Activated CD8-positive, alpha-beta memory T cell treated with anti-CD3 and anti-CD28 coated beads for 24 hours (primary cell): Measurements from ENCODE around the gene MBP.

ENCODE experiments used
- DNase-seq: peaks from one replicate; pipeline ENCODE4 v3.0.0-alpha.2; 2020

The MBP gene

DNA sequence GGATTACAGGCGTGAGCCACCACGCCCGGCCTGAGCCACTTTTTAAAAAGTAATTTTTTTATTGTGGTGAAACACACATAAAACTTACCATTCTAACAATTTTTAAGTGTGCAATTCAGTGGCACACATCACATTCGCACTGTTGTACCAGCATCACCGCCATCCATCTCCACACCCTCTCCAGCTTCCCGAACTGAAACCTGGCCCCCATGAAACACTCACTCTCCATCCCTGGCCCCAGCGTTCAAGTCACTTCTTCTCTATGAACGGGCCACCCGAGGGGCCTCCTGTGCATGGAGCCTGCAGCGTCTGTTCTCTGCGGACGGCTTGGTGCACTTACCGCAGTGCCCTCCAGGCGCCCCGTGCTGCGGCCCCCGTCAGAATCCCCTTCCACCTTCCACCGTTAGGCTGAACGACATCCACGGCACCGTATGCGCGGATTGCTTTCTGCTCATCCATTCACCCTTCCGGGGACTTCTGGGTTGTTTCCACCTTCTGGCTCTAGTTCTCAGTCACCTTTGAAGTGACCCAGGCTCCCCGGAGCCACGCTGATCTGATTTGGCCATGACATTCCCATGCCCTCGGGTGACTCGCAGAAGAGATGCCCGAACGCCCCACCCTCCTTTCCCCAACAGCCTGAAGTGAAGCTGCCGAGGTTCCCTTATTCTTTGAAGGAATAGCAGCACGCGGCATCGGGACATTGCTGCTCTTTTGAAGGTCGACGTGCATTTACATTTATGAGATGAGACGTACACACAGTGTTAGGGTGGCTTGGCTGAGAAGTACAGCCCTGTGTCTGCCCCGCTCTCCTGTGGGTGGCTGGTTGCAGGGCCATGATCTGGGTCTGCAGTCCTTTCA, 134.4 kb downstream of the MBP start:
- no peak for DNase-seq

DNA sequence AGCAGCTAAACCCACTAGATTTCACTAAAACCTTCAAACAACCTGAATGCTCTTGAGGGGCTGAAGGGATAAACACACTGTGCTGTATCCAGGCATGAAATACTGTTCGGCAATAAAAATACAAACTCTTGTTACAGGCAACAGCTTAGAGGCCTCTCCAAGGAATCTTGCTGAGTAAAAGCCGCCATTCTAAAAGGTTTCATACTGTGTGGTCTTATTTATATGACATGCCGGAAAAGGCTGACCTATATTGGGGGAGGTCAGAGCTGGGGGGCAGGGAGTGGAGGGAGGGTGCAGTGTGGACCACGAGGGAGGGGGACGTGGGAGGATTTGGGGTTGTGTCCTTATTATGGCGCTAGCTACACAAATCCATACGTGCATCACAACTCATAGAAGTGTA, 136.2 kb downstream of the MBP start:
- no peak for DNase-seq

DNA sequence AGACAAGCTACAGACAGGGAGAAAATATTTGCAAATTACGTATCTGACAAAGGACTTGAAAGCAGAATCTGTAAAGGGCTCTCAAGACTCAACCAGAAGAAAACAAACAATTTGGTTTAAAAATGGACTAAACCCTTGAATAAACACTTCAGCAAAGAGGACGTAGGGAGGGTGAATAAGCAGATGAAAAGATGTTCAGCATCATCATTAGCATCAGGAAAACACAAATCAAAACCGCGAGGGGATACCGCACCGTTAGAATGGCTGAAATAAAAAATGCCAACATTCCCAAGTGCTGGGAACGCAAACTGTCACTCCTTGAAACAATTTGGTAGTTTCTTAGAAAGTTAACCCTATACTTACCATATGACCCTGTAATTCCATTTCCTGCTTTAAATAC, 136.7 kb downstream of the MBP start:
- no peak for DNase-seq

DNA sequence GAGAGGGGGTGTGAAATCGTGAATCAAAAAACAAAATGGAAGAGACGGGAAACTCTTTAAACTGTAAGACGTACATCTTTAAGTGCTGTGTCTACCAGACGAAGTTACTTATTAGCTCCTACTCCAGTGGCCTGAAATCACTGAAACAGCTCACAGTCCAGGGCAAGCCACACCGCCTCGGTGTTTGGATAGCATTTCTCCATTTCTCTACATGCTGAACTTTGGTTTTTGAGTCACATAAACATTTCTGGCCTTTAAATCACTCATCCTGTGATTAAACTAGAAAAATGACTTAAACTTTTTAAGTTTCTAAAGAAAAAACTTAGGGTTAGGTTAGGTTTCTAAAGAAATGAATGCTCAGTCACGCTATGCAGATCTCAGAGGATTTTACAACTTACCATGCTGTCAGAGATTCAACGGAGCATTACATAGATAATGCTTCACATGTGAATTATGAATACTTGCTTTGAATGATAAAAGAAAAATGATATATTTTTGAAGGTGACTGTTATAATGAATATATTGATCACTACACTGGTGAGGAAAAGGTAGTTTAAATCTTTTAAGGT, 138.4 kb downstream of the MBP start:
- DNase-seq, result no peak

DNA sequence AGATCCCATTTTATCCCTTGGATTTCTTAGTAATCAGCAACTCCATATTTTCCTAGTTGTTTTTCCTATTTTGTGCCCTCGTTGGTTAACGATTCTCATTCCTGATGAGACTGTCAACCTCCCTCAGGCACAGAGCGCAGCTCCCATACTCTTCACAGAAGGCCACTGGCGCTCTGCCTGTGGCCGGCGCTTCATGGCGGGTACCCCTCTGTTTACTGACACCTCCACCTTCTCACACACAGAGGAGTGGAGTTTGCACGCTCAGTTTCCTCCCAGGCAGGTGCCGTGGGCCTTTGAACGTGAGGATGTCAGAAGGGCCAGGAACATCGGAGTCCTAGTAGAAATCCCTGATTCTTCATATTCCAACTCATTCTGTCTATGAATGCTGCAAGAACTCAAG, 139.0 kb downstream of the MBP start:
- no peak for DNase-seq

DNA sequence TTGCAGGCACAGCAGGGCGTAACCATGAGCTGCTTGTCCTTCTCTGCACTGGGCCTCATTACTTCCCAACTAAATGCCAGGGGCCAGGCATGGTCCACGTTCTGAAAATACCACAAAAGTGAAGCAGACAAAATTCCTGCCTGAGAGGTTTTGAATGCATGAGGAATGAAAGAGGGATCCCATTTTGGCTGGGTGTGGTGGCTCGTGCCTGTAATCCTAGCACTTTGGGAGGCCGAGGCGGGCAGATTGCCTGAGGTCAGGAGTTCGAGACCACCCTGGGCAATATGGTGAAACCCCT, 139.5 kb downstream of the MBP start:
- no peak for DNase-seq

DNA sequence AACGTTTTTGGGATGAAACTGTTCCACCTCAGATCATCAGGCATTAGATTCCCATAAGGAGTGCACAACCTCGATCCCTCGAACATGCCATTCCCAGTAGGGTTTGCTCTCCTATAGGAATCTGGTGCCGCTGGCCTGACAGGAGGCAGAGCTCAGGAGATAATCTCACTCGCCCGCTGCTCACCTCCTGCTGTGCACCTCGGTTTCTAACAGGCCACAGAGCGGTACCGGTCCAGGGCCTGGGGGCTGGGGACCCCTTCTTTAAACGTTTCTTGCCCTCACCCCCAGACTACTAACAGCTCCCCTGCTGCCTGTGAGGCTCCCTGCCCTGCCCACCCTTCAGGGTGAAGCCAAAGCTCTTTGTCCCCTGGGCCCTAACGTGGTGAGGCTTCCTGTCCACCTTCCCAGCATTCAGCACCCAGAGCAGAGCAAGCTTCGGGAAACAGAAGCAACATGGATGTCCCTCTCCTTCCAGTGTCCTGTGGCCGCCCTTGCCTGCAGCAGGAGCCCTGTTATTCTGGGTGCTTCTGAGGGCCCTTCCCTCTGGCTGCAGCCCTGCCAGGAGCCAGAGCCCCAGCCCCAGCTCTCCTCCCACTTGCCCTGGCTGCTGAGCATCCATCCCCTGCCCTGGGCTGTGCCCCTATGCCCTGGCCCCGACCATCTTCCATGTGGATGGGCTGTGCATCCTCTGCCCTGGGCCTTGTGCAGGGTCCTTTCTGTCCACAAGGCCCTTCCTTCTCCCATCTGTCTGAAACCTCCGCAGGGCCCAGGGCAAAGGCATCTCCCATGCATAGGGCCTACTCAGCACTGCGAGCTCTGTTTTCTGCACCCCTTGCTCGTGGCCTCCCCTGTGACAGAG, 140.1 kb downstream of the MBP start:
- DNase-seq, result peak; percentile 48

DNA sequence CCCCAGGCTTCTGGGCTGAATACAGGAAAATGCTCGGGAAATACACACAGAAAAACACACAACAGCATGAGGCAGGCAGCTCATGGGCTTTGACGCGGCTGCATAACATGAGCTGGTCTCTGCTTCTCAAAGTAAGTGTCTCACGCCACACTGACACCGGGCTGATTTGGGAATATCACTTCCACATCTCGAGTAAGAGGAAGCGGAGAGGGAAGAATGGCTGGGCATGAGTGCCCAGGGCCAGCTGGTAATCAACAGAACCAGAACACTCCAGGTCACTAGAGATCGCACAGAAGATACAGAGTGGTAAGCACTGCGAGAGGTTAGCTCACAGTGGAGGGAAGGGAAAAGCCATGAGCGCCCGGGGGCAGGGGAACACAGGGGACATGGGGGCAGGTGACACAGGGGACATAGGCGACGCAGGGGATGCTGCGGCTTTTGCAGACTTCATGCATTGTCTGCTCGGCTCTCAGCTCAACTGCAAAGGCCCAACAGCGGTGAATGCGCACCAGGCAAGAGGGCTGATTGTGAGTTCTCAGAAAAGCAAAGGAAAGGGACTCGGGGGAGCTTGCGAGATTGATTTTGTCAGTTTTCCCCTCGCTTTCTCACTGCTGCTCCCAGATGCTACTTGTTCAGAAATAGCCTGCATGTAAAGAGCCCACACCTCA, 141.4 kb downstream of the MBP start:
- peak; percentile 38 for DNase-seq

DNA sequence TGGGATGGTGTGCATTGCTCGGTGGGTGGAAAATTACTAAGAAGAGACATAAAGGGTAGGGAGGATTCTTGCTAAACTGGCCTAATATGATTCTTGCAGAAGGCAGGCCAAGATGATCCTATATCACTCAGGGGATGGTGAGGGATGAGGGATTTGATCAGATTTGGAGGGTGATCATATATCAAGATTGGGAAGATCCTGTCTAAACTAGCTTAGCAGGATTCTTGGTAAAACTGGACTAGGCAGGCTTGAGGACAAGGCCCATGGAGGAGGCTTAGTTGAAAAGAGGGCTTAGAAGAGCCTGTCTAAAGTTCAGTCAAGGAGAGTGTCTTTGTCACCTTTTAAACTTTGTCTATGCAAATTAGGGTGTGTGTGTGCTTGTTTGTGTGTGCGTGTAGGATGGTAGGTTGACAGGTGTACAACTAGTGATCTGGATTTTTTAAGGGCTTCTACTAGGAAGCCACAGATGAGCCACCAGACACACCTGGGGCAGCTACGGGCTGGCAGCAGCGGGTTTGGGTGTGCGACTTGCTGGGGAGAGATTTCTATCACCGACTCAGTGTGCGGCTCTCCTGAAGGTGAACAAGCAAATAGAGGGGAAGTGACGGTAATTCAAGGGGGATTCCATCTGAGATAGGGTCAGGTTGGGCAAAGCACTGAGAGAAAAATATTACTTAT, 142.1 kb downstream of the MBP start:
- DNase-seq, result peak; percentile 28

DNA sequence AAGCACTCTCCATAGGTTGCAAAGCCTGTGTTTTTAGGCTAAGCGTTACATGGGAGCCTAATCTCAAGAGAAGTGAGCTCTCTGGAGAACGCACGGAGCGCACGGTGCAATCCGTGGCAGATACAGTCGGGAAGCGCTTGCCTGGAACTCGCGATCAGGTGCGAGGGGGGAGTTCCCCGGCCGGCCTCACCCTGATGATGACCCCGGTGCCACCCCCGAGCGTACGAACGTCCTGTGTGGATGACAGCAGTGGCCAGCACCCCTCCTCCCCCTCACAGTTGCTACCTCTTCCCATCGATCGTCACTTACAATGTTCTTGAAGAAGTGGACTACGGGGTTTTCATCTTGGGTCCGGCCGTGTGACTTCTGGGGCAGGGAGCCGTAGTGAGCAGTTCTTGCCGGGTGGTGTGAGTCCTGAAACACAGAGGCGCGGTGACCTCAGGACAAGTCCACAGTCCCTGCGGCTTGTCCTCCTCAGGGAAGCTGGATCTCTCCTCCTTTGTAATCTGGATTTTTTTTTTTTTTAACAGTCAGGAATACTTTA, 142.9 kb downstream of the MBP start:
- peak; percentile 41 for DNase-seq

DNA sequence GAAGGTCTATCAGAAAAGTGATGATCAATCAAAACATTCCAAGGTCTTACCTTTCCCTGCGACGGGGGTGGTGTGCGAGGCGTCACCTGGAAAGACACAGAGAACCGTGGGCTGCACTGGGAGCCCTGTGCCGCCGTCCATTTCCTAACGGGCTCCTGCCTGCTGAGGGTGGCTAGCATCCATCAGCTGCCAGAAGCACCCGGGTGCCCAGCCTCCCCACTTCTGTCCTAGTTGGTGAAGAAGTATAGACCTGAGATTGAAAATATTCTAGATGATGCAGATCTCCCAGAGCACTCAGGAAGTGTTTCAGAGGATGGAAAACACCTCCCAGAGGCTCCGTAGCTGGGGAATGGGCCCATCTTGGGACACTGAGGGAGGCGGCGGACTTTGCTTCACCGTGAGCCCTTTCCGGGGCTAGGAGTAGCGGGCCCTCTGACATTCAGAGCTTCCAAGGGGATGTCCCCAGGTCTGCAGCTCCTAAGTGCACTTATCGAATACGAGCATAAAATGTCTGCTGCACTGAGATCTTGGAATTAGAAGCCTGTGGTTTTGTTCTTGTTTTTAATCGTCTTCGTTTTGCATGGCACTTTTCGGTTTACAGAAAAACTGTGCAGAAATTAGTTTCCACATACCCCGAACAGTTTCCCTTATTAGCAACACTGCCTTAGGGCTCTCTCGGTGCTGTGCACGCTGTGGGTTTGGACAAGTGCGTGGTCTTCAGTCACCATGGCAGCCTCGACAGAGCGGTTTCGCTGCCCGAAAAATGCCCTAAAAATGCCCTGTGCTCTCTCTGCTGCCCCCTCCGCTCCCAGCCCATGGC, 143.5 kb downstream of the MBP start:
- peak; percentile 17 for DNase-seq

DNA sequence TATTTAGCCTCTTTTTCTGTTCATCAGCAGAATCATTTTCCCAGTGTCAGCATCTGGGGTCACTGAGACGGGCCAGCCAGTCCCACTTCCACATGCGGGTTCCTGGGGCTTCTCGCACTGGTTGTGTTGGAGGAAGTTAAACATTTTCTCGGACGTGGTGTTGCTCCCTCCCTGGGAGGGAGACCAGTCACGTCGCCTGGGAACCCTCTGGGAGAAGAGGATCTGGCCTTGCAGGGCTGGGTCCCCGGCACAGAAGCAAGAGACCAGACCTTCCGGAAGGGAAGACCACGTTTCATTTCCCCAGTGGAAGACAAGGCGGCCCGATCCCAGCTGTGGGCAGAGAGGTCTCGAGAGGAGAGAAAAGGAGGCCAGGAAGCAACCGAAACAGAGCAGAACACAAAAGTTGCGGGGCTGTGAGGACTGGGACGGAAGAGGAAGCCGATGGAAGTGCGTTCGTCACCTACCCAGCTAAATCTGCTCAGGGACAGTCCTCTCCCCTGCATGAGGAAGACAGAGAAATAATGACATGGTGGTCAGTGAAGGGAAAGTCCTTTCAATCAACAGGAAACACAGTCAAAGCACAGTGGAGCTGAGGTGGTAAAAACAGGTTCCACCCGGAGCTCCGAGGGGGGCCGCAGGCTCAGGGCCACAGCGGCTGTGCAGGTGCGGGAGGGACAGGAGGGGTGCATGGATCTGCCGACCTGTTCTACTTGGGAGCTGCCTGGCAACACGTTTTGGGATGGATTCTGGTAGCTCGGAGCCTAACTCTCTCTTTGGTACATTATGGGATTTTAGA, 144.4 kb downstream of the MBP start:
- peak; percentile 35 for DNase-seq

DNA sequence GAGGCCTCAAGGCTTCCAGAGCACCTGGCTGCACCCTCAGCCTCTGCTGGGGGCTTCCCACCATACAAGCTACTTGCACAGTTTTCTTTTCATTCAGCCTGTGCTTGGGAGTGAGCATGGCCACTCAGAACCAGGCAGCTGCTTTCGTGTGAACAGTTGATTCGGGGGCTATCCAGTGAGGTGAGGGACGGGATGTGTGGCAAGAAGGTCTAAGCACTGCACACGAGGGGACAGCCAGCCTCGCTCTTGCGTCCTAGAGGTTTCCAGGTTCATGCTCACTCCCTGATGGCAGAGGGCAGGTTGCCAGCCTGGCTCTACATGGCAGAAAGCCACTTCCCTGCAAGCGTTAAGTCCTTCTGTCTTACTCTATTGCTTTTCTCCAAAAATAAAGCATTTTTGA, 146.2 kb downstream of the MBP start:
- DNase-seq, result no peak

DNA sequence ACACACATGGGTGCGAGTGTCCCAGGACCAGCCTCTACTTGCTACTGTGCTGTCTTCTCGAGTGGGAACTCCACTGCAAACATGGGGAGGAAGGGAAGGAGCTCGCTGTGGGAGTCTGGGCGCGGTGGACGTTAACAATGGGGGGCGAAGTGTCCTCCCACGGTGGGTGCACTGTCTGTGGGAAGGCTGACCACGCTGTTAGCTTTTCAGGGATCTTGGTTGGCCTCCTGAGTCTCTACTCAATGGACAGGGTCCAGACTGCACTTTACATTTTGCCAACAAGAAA, 146.7 kb downstream of the MBP start:
- DNase-seq, result no peak

DNA sequence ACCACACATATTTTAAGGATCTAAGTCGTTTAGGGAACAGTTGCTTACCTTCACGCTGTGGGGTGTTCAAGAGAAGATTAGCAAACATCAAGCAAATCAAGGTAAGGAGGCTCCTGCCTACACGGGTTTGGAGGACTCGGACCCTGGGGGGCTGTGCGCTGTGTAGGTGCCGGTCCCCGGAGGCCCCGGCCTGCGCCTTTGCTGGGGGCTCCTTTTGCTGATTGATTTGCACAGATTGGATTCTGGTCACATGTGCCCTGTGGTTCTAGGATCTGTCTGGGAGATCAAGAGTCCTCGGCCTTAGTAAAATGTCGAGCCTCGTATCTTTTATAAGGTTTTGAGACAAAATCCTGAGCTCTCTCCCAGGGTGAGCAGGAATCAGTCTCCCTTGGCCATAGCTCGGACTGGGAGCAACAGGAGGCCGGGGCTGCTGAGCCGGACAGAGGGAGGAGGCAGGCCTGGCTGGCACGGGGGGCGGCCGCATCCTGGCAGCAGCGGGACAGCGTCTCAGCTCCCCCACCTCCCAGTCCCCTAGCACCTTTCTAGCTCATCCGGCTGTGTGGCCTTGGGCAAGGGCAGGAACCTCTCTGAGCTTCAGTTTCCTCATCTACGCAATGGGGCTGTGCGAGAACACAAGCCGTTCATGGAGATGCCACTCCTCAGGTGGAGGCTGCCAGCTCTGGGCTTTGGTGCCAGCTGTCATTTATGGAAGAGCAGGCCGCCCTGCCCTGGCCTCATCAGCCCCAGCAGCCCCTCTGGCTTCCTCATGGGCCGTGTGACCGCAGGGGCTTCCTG, 147.2 kb downstream of the MBP start:
- DNase-seq, result no peak

DNA sequence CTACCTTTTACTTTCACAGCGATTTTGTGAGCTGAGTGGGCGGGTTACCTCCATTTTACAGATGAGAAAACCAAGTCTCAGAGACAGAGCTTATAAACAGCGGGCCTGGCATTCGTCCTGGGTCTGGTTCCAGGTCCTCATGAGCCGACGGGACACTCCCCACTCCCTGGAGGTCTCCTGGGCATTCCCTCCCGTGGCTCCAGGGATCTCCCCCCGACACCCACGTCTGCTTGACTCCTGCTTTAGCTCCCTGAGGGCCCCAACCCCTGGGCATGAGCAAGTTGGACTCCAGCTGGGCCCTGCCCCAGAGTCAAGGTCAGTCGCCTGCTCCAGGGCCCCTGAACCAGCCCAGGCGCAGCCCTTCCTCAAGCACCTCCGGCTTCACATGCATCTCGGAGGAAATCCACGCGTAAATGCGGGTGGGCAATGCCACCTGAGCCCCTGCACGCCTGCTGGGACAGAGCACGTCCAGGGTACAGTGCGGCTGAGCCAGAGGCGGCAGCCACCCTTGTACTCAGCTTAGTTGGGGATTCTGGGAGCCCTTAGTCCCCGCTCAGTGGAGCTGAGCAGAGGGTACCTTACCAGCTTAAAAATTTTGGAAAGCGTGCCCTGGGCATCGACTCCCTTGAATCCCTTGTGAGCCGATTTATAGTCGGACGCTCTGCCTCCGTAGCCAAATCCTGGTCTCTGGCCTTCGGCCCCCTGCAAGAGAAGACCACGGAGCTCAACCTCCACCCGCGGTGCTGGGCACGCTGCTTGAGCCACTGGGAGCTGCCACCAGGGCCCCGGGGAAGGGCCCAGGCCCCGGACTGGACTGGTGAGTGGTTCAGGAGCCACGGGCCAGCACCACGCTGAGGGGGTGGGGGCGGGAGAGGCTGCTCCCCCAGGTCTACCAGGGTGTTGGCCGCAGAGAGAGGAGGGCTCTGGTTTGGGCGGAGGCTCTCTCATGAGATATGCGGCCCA, 148.1 kb downstream of the MBP start:
- no peak for DNase-seq

DNA sequence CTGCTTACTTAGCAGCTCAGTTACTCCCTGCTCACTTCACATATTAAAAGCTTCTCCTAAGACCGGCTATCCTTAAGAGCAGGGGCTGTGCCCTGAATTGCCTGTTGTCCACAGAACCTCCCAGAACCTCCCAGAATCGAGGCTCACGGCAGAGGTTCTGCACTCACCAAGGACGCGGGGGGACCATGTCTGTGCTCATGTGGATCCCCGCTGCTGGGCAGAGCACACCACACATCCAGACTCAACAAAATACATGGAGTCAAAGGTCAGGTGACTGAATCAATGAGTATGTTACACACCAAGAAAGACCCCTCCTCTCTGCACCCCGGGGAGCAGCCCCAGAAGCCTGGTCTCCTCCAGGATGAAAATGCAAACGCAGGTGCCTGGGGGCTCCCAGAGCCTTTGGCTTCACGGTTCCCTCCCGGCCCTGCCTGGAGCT, 149.0 kb downstream of the MBP start:
- no peak for DNase-seq

DNA sequence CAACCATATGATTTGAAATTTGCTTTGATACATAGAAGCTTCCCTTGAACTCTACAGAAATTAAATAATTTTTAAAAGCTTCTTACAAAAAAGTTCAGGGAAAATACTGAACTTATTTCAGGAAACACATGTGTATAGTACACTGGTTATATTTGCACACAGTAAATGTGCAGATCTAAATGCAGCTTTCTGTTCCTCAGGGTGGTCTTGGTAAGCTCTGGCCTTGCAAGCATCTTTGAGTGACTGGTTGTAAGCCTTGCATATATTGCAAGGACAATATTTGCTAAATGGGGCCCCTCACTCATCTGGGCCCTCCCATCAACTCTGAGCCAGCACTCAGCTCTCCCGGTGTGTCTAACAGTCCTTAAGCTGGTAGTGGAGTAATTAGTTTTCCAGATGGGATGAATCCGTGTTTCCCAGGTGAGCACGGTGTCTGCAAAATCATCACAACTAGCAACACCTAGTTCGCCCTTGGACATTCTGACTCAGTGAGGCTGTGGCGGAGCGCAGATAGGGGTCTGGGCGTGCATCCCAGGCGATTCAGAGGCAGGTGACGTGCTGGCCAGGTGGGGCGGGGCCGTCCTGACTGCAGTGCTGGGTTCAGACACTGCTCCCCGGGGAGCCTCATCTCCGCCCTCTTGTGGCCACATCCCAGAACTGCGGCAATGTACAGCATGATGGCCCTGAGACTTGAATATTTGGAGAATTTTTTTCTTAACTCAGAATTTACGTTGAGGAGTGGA, 149.6 kb downstream of the MBP start:
- peak; percentile 93 for DNase-seq
